ENCODE measurements around the gene THAP11. TPM values are rescaled to one million over a fixed set of nuclear protein-coding genes. Genes with fewer than 3 reads are reported as not detected.

The THAP11 gene
- total and polyA plus RNA-seq, 2 of the 13 experiments (the other 11 are each of a cell fraction or from before 2014, with no cell fraction given): 44.2 to 53.4 TPM

GRCh38 chr16:67847064-67847861 is 5.1 kb downstream of the THAP11 start, which contains the start of gene CENPT (continued):
- TF ChIP-seq ZNF275 (CRISPR knock-in tag; IDR thresholded peaks at IDR 0.05; ENCODE audit: borderline replicate concordance) (0 out of 2 replicates have a peak, but pooled peaks have one; percentile 21), ZKSCAN8 (CRISPR knock-in tag; IDR thresholded peaks at IDR 0.05; ENCODE audit: borderline replicate concordance) (no peak), ERF (CRISPR knock-in tag; IDR thresholded peaks at IDR 0.05) (no peak; the same call in 1 of the 2 replicates), ZNF207 (IDR thresholded peaks at IDR 0.05; ENCODE audit: borderline replicate concordance) (no peak), POLR2A (IDR thresholded peaks at IDR 0.05; ENCODE audit: insufficient read depth in 1 of 2, low read depth in 2 of 2, low read length in 2 of 2) (peak in 1 of 2 experiments; percentile 47; a peak in 1 of 4 replicates), ZNF260 (CRISPR knock-in tag; IDR thresholded peaks at IDR 0.05; ENCODE audit: borderline replicate concordance, low read depth) (no peak), ZMYM2 (CRISPR knock-in tag; IDR thresholded peaks at IDR 0.05) (no peak), ZBTB20 (CRISPR knock-in tag; IDR thresholded peaks at IDR 0.05; ENCODE audit: borderline replicate concordance, low read depth) (peak; percentile 37; the same call in 1 of the 2 replicates), MATR3 (CRISPR knock-in tag; IDR thresholded peaks at IDR 0.05) (no peak), NRL (CRISPR knock-in tag; IDR thresholded peaks at IDR 0.05; ENCODE audit: borderline replicate concordance) (peak; percentile 82), MBNL3 (CRISPR knock-in tag; conservative IDR thresholded peaks at IDR 0.05) (no peak), NR2C2 (CRISPR knock-in tag; IDR thresholded peaks at IDR 0.05; ENCODE audit: borderline replicate concordance) (no peak), PCBP1 (IDR thresholded peaks at IDR 0.05; ENCODE audit: borderline replicate concordance, low read depth, low read length) (no peak), ZNF274 (CRISPR knock-in tag; IDR thresholded peaks at IDR 0.05) (peak; percentile 59; the same call in 1 of the 2 replicates), IKZF5 (CRISPR knock-in tag; IDR thresholded peaks at IDR 0.05) (no peak), AGO2 (optimal IDR thresholded peaks at IDR 0.05; ENCODE audit: low read depth, low read length) (peak; percentile 78), FLYWCH1 (CRISPR knock-in tag; IDR thresholded peaks at IDR 0.05) (0 out of 2 replicates have a peak, but pooled peaks have one; percentile 17), ZNF605 (CRISPR knock-in tag; IDR thresholded peaks at IDR 0.05) (no peak), POGK (CRISPR knock-in tag; conservative IDR thresholded peaks at IDR 0.05) (0 out of 2 replicates have a peak, but pooled peaks have one; percentile 2), KDM6A (CRISPR knock-in tag; IDR thresholded peaks at IDR 0.05; ENCODE audit: low read depth) (peak; percentile 24; the same call in 1 of the 2 replicates), FOXO4 (CRISPR knock-in tag; conservative IDR thresholded peaks at IDR 0.05) (no peak), KMT2A (CRISPR knock-in tag; IDR thresholded peaks at IDR 0.05) (no peak)

All from HepG2 (cell line).